Panc1 (cell line): ENCODE measurements around the gene CTRB1.

ENCODE experiments used
- POLR2AphosphoS5 ChIP-seq: IDR thresholded peaks from 2 replicates; pipeline ENCODE4 v1.6.1; 2012; ENCODE audit warnings: mild to moderate bottlenecking, low read depth, low read length, moderate library complexity
- TF ChIP-seq, protein P1 (sequence below): fragments of 450-650 bp; IDR thresholded peaks from 2 replicates; pipeline ENCODE4 v1.5.1; 2017; ENCODE audit warnings: mild to moderate bottlenecking

DNA sequence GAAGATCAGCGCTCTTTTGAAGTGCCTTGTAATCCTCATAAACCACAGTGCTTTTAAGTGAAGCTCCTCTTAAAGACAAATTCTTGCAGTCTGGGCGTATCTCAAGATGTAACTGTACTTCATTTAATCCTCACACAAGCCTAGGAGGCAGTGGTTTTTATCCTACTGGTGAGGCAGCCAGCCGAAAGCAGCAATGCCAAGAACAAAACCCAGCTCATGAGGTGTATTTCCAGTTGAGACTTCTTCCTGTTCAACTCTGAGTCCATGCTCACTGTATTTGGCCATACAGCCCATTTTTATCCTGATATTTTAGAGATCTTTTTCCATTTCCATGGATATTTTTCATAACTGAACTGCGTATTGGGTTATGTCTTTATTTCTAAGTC, 25.5 kb upstream of the CTRB1 start:
- TF ChIP-seq, protein P1, sequence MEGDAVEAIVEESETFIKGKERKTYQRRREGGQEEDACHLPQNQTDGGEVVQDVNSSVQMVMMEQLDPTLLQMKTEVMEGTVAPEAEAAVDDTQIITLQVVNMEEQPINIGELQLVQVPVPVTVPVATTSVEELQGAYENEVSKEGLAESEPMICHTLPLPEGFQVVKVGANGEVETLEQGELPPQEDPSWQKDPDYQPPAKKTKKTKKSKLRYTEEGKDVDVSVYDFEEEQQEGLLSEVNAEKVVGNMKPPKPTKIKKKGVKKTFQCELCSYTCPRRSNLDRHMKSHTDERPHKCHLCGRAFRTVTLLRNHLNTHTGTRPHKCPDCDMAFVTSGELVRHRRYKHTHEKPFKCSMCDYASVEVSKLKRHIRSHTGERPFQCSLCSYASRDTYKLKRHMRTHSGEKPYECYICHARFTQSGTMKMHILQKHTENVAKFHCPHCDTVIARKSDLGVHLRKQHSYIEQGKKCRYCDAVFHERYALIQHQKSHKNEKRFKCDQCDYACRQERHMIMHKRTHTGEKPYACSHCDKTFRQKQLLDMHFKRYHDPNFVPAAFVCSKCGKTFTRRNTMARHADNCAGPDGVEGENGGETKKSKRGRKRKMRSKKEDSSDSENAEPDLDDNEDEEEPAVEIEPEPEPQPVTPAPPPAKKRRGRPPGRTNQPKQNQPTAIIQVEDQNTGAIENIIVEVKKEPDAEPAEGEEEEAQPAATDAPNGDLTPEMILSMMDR, result no peak
- TF ChIP-seq POLR2AphosphoS5, result no peak
